HepG2 (cell line): ENCODE measurements around the gene MLLT11. TPM values are rescaled to one million over a fixed set of nuclear protein-coding genes. Genes with fewer than 3 reads are reported as not detected.

Experiments used
- ATAC-seq: fragments of 200-7000 bp; cut with Tn5 transposase; 3 replicates; pipeline ENCODE4 v1.9.1; 2020; ENCODE audit warnings: mild to moderate bottlenecking, moderate library complexity
- BruUV-seq: library from RNA; stranded (reverse); fragments of 400-500 nt; replicated peaks from 2 replicates; lab custom pipeline; 2021; lab: Mats Ljungman, UMichigan
- CTCF ChIA-PET: fragments of 300-600 bp; formaldehyde crosslinking; extraction: SDS; loops from one replicate; lab custom pipeline; 2021; ENCODE audit warnings: low total read pairs, inconsistent platforms, low intra/inter-chr PET ratio; lab: Yijun Ruan, JAX
- POLR2A ChIA-PET: fragments of 350-600 bp; sonication (Branson Sonifier 250); formaldehyde crosslinking; loops from one replicate; lab custom pipeline; 2020; ENCODE audit warnings: antibody characterized with exemption, inconsistent platforms; lab: Yijun Ruan, JAX
- DNase-seq: peaks from one replicate; pipeline ENCODE4 v3.0.0-alpha.2; 2015; ENCODE audit warnings: low spot score
- FAIRE-seq: peaks from 3 replicates; lab custom pipeline; 2011; peaks lifted over from hg19 to GRCh38; lab: Jason Lieb, UNC
- H2AFZ ChIP-seq: one replicate; pipeline ENCODE4 v1.6.1; 2011; ENCODE audit warnings: low read length, inconsistent platforms
- H3K27ac ChIP-seq: fragments of 300-600 bp; 3 replicates; pipeline ENCODE4 v1.8.0; 2011; ENCODE audit warnings: mixed run types, mild to moderate bottlenecking, mixed read lengths, low read length, inconsistent platforms; ENCODE audit not compliant: insufficient read depth; ENCODE audit errors: extremely low read length
- H3K27me3 ChIP-seq, 2 experiments: fragments of 200-600 bp in 1 of 2; 2 replicates in 1 of 2; 3 replicates in 1 of 2; pipeline versions ENCODE4 v1.6.0 to v1.8.0; 2011; ENCODE audit warnings: low read length in 2 of 2, mild to moderate bottlenecking in 2 of 2, moderate library complexity in 2 of 2, inconsistent platforms in 1 of 2; ENCODE audit not compliant: insufficient read depth in 2 of 2, control insufficient read depth in 1 of 2
- H3K36me3 ChIP-seq, 2 experiments: fragments of 200-600 bp in 1 of 2; replicated peaks in 1 of 2; 2 replicates in 1 of 2; 3 replicates in 1 of 2; pipeline versions ENCODE4 v1.5.1 to v1.8.0; 2011; ENCODE audit warnings: low read length in 2 of 2, inconsistent platforms in 1 of 2; ENCODE audit not compliant: insufficient read depth in 2 of 2, control insufficient read depth in 1 of 2
- H3K4me1 ChIP-seq: 2 replicates; pipeline ENCODE4 v1.5.1; 2012; ENCODE audit warnings: low read length, inconsistent platforms; ENCODE audit not compliant: insufficient read depth
- H3K4me2 ChIP-seq: 2 replicates; pipeline ENCODE4 v1.6.0; 2011; ENCODE audit warnings: low read depth, low read length, inconsistent platforms
- H3K4me3 ChIP-seq, 3 experiments: fragments of 200-600 bp in 1 of 3; sonication (generic), shearing (Covaris generic) in 1 of 3; replicated peaks in 1 of 3; 2 replicates each; pipeline ENCODE4 v1.5.1; 2011 to 2016; ENCODE audit warnings: low read length in 3 of 3, inconsistent platforms in 2 of 3, low read depth in 2 of 3, mild to moderate bottlenecking in 2 of 3, control low read depth in 1 of 3, mixed read lengths in 1 of 3; ENCODE audit not compliant: insufficient read depth in 1 of 3
- H3K79me2 ChIP-seq: one replicate; pipeline ENCODE4 v1.6.1; 2011; ENCODE audit warnings: low read length, inconsistent platforms; ENCODE audit not compliant: insufficient read depth
- H3K9ac ChIP-seq: 2 replicates; pipeline ENCODE4 v1.6.0; 2011; ENCODE audit warnings: mild to moderate bottlenecking, low read depth, low read length, inconsistent platforms; ENCODE audit not compliant: insufficient read depth
- H3K9me3 ChIP-seq: 2 replicates; pipeline ENCODE4 v1.5.1; 2012; ENCODE audit warnings: mild to moderate bottlenecking, low read length
- H4K20me1 ChIP-seq: 2 replicates; pipeline ENCODE4 v1.6.0; 2011; ENCODE audit warnings: inconsistent platforms, mild to moderate bottlenecking, low read length, moderate library complexity; ENCODE audit not compliant: insufficient read depth
- AGO2 ChIP-seq: fragments of 200-400 bp; formaldehyde crosslinking; optimal IDR thresholded peaks from 2 replicates; pipeline ENCODE3; 2017; ENCODE audit warnings: mild to moderate bottlenecking, low read depth, low read length, moderate library complexity
- FOXA1 ChIP-seq, 2 experiments: fragments of 450-650 bp in 1 of 2; sonication (generic) in 1 of 2; formaldehyde crosslinking in 1 of 2; IDR thresholded peaks; 2 replicates each; pipeline versions ENCODE4 v1.4.0 to v1.6.1; 2016 to 2020; ENCODE audit warnings: missing genetic modification reagents in 1 of 2
- HNRNPK ChIP-seq: fragments of 200-400 bp; formaldehyde crosslinking; IDR thresholded peaks from 2 replicates; pipeline ENCODE4 v1.6.1; 2018; ENCODE audit warnings: low read length, low read depth, moderate library complexity, mild to moderate bottlenecking; ENCODE audit not compliant: poor library complexity, severe bottlenecking
- HNRNPL ChIP-seq: fragments of 200-400 bp; formaldehyde crosslinking; IDR thresholded peaks from 2 replicates; pipeline ENCODE4 v1.6.1; 2017; ENCODE audit warnings: mild to moderate bottlenecking, low read depth, low read length
- KDM4B ChIP-seq: sonication (generic); formaldehyde crosslinking; IDR thresholded peaks from 2 replicates; pipeline ENCODE4 v1.4.0; 2020; ENCODE audit warnings: missing genetic modification reagents
- TEAD3 ChIP-seq: optimal IDR thresholded peaks from 2 replicates; pipeline ENCODE3; 2016; ENCODE audit warnings: borderline replicate concordance
- WGBS: methylation state at CpG from one replicate; pipeline ENCODE4 v1.1.6; 2017; ENCODE audit warnings: low lambda C conversion rate; 5-methylcytosine and 5-hydroxymethylcytosine counted together
- in situ Hi-C: cut with HindIII; loops from 2 replicates; pipeline ENCODE4 v1.10.0; 2017; ENCODE audit warnings: low pct_unique_long_range_greater_than_20kb; ENCODE audit not compliant: extremely low pct_ligation_motif_present
- intact Hi-C: fragments of 100-400 bp; cut with micrococcal nuclease; formaldehyde crosslinking; loops from one replicate; pipeline ENCODE4 v1.10.0; 2022; ENCODE audit not compliant: unreplicated experiment
- polyA plus RNA-seq, 8 experiments: library from polyadenylated mRNA; depleted of rRNA in 3 of 8; stranded (reverse) in 7 of 8; unstranded in 1 of 8; fragments of >200 nt; fragmentation: Illumina TruSeq in 4 of 8; extraction: Trizol in 4 of 8; gene quantifications; 2 replicates each; pipeline versions ENCODE4 v1.2.1 to v1.2.3, GENCODE V29; 2011 to 2016; ENCODE audit warnings: low read depth in 4 of 8, missing spikeins in 1 of 8, mixed read lengths in 1 of 8; ENCODE audit not compliant: insufficient read depth in 1 of 8
- total RNA-seq, 5 experiments: library from RNA; depleted of rRNA; stranded (reverse); fragments of >200 nt; fragmentation: Illumina TruSeq; extraction: Trizol; gene quantifications; 2 replicates each; pipeline ENCODE4 v1.2.3, GENCODE V29; 2016; ENCODE audit warnings: low read depth in 1 of 5
- TF ChIP-seq, protein P1 (sequence below), 2 experiments: IDR thresholded peaks; 2 replicates each; pipeline ENCODE4 v1.6.1; 2011 to 2012; ENCODE audit warnings: low read length in 2 of 2, borderline replicate concordance in 1 of 2, low read depth in 1 of 2, mild to moderate bottlenecking in 1 of 2, moderate library complexity in 1 of 2

Gene MLLT11
- total and polyA plus RNA-seq, 2 of the 13 experiments (the other 11 are each of a cell fraction or from before 2014, with no cell fraction given) = 0.21 to 0.22 TPM

DNA sequence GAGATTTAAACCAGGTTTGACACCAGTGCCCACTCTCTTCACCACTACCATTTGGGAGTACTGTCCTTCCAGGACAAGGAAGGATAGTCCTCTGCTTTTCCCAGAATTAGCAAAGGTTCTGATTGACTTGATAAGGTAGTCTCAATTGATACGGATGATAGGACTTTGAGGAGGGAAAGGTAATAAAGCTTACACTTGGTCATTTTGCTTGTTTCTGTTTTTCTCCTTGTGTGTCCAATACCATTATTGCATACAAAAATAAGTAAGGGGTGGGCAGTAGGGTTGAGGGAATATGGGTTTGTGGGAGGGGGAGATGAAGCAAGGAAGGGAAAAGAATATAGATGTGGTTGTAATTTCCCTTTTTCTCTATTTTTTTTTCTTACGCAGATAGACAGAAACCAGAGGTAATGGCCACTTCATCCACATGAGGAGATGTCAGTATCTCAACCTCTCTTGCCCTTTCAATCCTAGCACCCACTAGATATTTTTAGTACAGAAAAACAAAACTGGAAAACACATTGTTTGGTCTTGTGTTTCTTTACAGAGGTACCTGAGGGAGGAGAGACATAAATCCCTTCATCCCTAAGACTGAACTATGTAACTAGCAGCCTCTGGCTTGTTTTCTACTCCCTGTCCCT lies 10.0 kb upstream of the MLLT11 start:
- H3K27ac ChIP-seq = no peak overlapping the region
- no peak overlapping the region for H3K4me3 ChIP-seq
- intact Hi-C loops = no loop called here
- in situ Hi-C loops = no loop called here
- H2AFZ ChIP-seq = no peak overlapping the region
- no peaks in the 10 kb centered on the region for H3K79me2 ChIP-seq
- no peak for FAIRE-seq
- ChIA-PET POLR2A (interaction anchor here (1.2 kb wide), 1 partner anchor 9 kb away, joined by 3 read pairs; the partner anchor contains the start of gene CDC42SE1), CTCF (no interaction called here)
- peaks cover 4 to 20% of the 10 kb centered on the region in 2 experiments for H3K36me3 ChIP-seq
- no peak overlapping the region for H3K9ac ChIP-seq
- no peak for TF ChIP-seq TEAD3
- no peak for TF ChIP-seq FOXA1 (IDR thresholded peaks at IDR 0.05)
- no peak for TF ChIP-seq FOXA1 (CRISPR knock-in tag; IDR thresholded peaks at IDR 0.05)
- TF ChIP-seq KDM4B (CRISPR knock-in tag) = no peak
- no peak for TF ChIP-seq HNRNPL
- peak; percentile 43 for TF ChIP-seq HNRNPK
- TF ChIP-seq, protein P1, sequence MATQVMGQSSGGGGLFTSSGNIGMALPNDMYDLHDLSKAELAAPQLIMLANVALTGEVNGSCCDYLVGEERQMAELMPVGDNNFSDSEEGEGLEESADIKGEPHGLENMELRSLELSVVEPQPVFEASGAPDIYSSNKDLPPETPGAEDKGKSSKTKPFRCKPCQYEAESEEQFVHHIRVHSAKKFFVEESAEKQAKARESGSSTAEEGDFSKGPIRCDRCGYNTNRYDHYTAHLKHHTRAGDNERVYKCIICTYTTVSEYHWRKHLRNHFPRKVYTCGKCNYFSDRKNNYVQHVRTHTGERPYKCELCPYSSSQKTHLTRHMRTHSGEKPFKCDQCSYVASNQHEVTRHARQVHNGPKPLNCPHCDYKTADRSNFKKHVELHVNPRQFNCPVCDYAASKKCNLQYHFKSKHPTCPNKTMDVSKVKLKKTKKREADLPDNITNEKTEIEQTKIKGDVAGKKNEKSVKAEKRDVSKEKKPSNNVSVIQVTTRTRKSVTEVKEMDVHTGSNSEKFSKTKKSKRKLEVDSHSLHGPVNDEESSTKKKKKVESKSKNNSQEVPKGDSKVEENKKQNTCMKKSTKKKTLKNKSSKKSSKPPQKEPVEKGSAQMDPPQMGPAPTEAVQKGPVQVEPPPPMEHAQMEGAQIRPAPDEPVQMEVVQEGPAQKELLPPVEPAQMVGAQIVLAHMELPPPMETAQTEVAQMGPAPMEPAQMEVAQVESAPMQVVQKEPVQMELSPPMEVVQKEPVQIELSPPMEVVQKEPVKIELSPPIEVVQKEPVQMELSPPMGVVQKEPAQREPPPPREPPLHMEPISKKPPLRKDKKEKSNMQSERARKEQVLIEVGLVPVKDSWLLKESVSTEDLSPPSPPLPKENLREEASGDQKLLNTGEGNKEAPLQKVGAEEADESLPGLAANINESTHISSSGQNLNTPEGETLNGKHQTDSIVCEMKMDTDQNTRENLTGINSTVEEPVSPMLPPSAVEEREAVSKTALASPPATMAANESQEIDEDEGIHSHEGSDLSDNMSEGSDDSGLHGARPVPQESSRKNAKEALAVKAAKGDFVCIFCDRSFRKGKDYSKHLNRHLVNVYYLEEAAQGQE (IDR thresholded peaks at IDR 0.05; ENCODE audit: borderline replicate concordance in 1 of 2, low read depth in 1 of 2, low read length in 2 of 2) = no peak
- peak; percentile 22 for TF ChIP-seq AGO2
- no peak overlapping the region for H3K4me2 ChIP-seq
- ATAC-seq = no peak
- peaks cover 44% of the 10 kb centered on the region for H3K4me1 ChIP-seq
- BruUV-seq = TSS peak; percentile 23
- no peak for DNase-seq
- H3K27me3 ChIP-seq = no peaks in the 10 kb centered on the region
- 99% methylated on average over 2 of the region's 2 CpGs for WGBS
- no peaks in the 10 kb centered on the region for H4K20me1 ChIP-seq
- no peaks in the 10 kb centered on the region for H3K9me3 ChIP-seq
